ENCODE data around the gene YAF2.
"Not testable (repeated sequence)": the region's sequence is repeated elsewhere in the genome, so short reads cannot be mapped to it uniquely, and the experiment has no call there.

YAF2 gene

GRCh38 chr12:42192686-42193085 is 45.4 kb downstream of the YAF2 start:
- no peak for FAIRE-seq

GRCh38 chr12:42192258-42192657 is 45.8 kb downstream of the YAF2 start:
- FAIRE-seq = no peak

DNA sequence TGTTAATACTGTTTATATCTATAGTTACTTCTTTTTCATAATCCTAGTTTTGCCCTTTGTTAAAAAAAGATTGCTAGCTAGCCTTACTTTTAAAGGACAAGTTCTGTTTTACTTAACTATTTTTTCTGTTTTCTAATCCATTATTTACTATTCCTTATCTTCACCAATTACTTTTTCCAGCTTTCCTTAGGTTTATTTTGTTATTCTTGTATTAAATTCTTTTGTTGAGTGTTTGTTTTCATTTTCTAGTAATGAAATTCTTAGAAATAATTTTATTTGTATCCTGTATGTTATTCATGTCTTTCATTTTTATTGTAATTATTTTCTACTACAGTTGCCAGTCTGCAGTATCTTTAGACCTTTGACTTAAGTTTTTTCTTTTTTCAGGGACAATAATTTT is 47.7 kb downstream of the YAF2 start:
- peak; percentile 91 for FAIRE-seq

DNA sequence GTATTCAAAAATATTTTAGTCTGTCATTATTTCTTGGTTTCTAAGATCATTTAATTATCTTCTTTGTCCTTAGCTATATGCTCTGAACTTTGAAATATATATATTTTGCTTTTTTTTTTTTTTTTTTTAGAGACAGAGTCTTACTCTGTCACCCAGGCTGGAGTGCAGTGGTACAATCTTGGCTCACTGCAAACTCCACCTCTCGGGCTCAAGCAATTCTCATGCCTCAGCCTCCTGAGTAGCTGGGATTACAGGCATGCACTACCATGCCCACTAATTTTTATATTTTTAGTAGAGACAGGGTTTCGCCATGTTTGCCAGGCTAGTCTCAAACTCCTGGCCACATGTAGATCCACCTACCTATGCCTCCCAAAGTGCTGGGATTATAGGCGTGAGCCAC is 49.8 kb downstream of the YAF2 start:
- not testable (repeated sequence) for FAIRE-seq

GRCh38 chr12:42187799-42188198 is 50.2 kb downstream of the YAF2 start:
- FAIRE-seq = no peak

- peak; percentile 50 for FAIRE-seq
Observed at GRCh38 chr12:42186793-42187192, 51.3 kb downstream of the YAF2 start.

DNA sequence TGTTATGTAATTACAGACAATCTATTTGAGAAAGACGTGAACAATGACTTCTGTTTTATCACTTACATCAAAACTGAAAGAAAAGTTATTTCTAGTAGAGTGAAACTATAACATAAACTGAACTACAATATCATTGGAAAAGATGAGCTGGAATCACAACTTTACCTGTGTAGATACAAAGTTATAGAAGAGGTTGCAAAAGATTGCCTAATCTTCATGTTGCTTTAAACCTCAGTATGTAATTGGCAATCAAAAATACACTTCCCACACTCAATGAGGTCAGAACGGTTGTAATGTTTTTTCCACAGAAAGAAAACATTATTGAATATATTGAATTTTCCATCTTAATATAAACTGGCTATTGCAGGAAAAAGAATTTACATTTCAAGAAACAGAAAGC is 55.7 kb downstream of the YAF2 start:
- FAIRE-seq = no peak

- FAIRE-seq = no peak
Observed at GRCh38 chr12:42180990-42181596, 57.0 kb downstream of the YAF2 start.

DNA sequence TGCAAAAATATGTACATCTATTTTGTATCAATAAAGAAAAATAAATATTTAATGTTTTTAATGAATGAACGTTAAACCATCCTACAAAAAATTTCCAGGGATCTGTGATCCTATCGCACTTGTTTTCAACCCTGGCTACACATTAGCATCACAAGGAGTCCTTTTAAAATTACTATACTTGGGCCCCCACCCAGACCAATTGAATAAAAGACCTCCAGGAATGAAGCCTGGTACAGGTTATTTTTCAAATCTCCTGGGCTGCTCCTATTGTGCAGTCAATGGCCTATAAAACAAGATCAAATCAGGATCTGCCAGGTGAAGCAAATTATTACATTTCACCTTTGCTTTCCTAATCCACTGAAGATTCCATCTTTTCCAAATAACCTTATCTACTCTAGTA is 59.9 kb downstream of the YAF2 start:
- no peak for FAIRE-seq

DNA sequence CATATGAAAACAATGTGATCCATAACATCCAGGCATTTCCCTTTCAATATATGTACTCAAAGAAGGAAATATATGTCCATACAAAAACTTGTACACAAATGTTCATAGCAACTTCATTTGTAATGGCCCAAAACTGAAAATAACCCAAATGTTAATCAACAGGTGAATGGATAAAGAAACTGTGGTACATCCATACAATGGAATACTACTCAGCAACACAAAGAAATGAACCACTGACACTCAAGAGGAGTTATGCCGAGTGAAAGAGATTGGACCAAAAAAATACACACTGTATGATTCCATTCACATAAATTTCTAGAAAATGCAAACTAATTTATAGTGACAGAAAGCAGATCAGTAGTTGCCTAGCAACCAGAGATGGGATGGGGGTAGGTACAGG is 63.1 kb downstream of the YAF2 start:
- no peak for FAIRE-seq

DNA sequence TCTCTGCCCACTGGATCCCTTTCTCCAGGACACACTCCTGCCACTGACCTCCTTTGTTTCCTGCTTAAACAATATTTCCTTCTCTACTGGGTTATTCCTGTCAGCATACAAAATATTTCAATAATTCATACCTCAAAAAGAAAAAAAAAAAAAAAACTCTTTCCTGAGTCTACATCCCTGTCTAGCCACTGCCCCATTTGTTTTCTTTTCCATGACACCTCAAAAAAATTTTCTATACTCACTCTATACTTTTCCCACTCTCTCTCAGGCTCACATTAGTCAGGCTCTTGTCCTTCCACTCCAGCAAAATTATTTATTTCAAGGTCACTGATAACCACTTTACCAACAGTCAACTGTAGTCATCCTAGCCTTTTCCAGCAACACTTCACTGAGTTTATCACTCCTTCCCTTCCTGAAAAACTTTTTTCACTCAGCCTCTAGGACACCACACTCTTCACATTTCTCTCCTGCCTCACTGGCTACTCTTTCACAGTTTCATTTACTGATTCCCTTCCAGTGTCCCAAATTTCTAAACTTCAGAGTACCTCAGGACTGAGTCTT is 64.0 kb downstream of the YAF2 start:
- no peak for FAIRE-seq

DNA sequence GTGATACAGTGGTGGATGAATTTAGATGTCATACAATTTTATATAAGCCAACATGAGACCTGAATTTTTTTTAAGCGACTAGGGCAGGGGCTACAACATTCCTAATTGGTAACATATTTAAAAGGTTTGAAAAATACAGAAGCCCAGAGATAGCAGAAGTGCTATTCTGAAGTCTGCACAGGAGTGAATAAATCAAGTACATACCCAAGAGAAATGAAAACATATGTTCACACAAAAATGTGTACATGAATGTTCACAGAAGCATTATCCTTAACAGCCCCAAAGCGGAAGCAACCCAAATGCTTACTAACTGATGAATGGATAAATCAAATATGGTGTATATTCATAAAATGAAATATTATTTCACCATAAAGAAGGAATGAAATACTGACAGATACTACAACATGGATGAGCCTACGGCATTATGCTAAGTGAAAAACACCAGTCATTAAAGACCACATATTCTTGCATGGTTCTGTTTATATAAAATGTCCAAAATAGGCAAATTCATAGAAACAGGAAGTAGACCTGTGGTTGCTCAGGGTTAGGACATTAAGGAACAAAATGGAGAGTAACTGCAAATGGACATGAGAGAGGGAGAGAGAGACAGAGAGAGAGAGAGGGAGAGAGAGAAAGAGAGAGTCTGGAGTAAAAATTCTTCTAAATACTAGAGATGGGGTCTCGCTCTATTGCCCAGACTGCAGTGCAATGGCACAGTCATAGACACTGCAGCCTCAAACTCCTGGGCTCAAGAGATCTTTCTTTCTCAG is 65.4 kb downstream of the YAF2 start:
- no peak for FAIRE-seq

DNA sequence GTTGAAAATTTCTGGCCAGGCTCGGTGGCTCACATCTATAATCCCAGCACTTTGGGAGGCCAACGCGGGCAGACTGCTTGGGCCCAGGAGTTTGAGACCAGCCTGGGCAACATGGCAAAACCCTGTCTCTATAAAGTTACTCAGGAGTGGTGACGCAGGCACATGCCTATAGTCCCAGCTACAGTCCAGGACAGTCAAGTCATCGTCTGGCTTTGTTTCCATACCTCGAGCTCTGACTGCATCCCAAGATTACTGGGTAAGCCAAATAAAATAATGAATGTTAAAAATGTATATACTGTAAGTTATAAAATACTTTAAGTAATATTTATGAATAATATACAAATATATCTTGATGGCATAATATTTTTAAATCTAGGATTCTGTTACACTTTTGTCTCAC is 70.3 kb downstream of the YAF2 start:
- no peak for FAIRE-seq

DNA sequence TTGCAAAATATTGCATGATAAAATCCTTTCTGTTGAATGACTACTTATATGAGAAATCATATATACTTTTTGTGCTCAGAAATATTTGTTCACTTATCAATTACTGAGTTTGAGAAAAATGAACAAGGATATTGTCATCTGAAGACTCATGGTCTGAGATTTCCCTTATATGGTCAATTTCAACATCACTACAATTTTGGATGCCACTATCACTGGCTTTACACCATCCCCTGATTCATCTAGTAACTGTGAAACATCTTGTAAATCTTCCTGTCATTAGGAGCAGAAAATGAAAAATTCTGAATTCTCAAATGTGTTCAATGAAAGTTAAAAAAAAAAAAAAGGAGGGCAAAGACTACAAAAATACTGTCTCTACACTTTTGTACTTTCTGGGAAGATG is 71.5 kb downstream of the YAF2 start:
- FAIRE-seq = no peak

- no peak for FAIRE-seq
Observed at GRCh38 chr12:42163913-42164312, 74.1 kb downstream of the YAF2 start.

DNA sequence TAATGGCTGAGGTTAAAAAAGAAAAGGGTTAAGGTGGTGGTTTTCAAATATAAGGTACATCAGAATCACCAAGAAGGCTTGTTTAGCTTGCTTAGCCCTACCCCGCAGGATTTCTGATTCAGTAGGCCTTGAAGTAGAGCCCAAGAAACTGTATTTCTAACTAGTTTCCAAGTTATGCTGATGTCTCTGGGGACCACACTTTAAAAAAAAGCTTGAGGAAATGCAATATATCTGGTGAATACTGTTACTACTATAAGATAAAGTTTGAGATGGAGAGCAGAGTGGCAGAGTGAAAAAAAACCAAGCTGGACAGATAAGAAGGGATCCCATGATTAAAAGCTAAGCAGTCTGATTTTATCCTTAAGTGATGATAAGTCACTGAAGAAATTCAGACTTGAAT is 75.1 kb downstream of the YAF2 start:
- FAIRE-seq = no peak

GRCh38 chr12:42162193-42162592 is 75.9 kb downstream of the YAF2 start:
- FAIRE-seq = no peak

DNA sequence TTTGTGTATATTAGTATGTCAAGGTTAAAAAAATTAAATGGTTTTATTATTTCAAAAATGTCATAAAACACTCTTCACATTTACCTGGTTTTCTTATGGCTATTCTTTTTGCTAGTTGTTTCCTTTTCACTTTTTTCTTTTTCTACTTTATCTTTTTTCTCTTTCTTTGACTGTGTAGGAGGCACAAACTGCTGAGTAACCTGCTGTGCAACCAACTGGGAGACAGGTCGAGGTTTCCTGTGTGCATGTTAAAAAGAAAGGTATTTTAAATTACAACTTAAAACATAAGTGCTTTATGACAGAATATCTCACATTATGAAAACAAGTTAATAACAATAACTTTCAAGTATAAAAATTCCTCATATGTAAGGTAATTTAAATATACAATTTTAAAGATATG is 76.5 kb downstream of the YAF2 start:
- FAIRE-seq = no peak

DNA sequence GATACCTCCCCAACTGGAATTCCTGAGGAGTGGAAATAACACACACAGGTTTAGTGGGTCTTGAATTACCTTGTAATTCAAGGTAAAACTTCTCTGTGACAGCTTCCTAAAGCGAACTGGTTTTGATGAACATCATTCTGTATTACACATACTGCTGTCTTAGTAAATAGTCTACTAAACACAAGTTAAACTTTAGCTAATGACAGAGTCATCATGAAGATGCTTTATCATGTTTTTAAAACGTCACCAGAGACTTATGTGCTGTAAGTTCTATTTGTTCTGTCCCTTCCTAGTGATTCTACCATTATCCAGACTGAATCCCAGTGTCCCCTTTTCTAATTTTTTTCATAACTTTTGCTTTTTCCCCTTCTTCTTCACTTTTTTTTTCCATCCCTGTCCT is 81.8 kb downstream of the YAF2 start:
- FAIRE-seq = no peak

DNA sequence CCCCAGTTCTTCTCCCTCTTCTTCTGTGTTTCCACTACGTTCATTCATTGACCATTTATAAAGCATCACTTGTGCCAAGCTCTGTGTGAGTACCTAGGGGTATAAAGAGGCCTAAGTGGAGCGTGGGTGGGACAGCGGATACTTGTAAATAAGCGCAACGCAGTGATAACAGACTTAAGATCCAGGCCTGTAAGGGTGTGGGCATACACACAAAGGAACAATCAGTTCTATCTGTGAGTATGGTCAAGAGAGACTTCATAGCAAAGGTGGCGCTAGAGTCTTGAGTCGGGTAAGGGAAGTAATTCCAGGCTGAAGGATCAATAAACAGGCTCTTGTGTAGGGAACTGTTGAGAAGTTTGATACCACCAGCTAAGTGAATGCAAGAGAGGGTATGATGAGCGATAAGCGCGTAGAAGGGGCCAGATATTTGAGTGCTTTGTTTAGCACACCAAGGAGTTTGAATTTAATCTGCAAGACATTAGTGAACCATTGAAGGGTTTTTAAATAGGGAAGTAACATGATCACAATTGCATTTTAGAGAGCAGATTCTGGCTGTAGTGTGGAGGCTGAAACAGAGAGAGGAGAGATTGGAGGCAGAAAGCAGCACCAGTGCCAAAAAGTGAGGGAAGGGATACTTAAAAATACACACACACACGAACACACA is 92.4 kb downstream of the YAF2 start:
- FAIRE-seq = no peak

- FAIRE-seq = no peak
Observed at GRCh38 chr12:42145197-42145549, 92.9 kb downstream of the YAF2 start.

DNA sequence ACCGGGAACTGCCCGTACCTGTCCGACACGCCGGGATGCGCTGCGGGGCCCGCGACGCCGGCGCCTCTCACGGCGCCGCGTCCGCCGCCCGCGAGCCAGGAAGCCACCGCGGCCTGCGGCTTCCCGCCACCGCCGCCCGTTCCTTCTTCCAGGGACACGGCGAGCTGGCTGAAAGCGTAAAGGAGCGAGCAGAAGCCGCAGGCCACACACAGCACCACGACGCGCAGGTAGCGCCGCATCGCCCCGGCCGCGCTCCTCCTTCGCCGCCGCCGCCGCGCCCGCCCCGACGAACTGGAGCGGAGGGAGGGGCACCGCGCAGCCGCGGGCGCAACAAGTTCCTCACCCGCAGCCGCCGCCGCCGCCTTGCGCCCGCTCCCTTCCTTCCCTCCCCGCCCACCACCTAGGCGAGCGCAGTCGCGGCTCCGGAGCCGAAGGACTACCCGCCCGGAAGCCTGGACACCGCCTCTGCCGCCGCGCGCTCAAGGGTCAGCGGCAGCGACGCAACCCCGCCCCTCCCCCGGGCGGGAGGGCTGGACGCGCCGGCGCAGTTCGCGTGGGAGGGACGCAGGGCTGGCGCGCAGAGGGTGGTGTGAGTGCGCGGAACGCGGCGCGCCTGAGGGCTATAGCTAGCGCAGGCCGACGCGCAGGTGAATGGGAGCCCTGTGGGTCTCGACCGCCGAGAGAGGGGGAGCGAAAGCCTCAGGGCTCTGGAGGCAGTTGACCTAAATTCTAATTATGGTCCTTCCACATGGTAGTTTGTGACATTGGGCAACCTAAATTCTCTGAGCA is 93.4 kb downstream of the YAF2 start, which contains the start of gene GXYLT1:
Gene GXYLT1 (minus strand): TSS at position 467 of the 789 bp plus-strand sequence. CDS start 228 bp downstream, at position 239.
- FAIRE-seq = no peak

DNA sequence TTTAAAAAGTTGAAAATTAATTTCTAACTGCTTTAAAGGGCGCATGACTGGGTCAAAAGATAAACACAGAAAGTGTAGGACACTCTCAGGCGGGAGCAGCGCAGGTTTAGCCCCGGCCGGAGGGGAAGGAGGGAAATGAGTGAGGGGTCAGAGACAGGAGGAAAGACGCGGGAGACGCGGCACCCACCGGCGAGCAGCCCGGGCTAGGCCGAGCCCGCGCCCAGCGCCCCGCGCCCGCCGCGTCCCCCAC is 94.0 kb downstream of the YAF2 start:
- no peak for FAIRE-seq
